ENCODE results near the gene MICU1.
"Not testable (repeated sequence)": the region's sequence is repeated elsewhere in the genome, so short reads cannot be mapped to it uniquely, and the experiment has no call there.

Gene MICU1, protein sequence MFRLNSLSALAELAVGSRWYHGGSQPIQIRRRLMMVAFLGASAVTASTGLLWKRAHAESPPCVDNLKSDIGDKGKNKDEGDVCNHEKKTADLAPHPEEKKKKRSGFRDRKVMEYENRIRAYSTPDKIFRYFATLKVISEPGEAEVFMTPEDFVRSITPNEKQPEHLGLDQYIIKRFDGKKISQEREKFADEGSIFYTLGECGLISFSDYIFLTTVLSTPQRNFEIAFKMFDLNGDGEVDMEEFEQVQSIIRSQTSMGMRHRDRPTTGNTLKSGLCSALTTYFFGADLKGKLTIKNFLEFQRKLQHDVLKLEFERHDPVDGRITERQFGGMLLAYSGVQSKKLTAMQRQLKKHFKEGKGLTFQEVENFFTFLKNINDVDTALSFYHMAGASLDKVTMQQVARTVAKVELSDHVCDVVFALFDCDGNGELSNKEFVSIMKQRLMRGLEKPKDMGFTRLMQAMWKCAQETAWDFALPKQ

DNA sequence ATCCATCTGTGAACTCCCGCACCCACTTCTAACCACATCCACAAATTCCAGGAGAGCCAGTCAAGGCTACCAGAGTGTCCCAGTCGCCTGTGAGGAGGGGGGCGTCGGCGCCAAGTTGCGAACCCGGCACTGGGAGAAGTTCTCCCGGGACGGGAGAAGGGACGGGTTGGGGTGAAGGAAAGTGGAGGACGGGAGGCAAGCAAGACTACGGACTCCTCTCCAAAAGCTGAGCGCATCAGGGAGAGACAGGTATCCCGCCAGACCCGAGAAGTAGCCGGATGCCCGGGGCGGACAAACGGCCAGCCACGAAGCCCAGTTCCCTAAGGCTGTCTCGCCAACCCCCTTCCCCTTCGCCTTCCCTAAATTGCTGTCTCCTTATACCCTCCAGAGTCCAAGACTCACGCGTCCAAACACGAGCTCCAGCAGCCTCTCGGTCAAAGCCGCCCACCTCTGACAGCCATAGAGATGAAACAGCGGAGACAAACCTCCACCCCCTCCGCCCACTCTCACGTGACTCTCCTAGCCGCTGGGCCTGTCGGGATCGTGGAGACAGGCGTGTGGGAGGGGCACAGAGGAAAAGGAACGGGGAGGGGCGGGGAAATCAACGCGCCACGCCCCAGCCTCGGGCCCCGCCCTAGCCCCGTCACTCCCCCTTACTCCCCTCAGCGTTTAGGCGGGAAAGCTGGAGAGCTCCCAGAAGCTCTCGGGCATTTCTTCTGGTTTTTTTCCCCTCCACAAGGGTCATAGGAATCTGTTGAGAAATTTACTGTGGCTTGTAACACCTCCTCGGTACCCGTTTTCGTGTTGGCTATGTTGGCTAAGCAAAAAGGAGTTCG lies at the start of gene MICU1:
Gene MICU1, minus strand, starts transcription at position 472 of the 836 bp plus-strand sequence. CDS start 59,286 bp downstream, outside the sequence.
- DNase-seq = peak; percentile 89

DNA sequence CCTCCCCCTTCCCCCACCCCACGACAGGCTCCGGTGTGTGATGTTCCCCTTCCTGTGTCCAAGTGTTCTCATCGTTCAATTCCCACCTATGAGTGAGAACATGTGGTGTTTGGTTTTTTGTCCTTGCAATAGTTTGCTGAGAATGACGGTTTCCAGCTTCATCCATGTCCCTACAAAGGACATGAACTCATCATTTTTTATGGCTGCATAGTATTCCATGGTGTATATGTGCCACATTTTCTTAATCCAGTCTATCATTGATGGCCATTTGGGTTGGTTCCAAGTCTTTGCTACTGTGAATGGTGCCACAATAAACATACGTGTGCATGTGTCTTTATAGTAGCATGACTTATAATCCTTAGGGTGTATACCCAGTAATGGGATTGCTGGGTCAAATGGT lies 48.3 kb upstream of the MICU1 start:
- DNase-seq = not testable (repeated sequence)

DNA sequence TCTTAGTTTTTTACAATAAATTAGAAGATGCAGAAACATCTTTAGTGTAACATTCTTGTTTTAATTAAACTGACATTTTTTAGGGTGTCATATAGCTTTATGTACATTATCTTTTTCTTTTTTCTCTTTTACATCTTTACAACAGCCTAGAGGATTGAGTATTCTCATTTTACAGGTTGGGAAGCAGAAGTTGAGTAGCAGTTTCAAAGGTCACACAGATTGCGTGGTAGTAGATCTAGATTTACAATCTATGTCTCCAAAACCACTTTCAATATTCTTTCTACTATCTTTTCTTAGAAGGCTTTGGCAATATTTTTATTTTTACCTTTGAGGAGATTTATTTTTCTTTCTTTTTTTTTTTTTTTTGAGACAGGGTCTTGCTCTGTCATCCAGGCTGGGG lies 47.4 kb upstream of the MICU1 start:
- no peak for DNase-seq

DNA sequence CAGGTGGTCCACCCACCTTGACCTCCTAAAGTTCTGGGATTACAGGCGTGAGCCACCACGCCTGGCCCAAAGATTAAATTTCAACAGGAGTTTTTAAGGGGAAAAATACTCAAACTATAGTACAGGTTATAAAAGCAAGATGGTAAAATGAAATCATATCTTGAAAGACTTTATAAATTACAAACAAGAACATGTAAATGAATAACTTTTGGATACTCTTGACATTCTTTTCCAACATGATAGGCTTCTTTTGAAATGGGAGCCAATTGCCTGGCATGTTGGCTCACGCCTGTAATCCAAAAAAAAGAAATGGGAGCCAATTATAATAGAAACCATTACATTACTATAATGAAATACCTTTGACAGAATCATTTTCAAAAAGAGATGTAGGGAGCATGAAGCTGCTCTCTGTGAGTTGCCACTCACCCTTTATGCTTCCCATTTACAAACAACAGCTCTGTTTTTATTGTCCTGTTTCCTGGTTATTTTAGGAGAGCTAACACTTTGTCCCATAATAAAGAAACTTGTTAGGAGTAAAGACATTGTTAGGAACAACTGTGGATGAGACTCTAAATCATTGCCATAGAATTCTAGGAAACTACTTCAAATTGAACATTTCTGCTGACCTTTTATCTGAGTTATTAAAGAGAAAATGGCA lies 41.5 kb upstream of the MICU1 start:
- no peak for DNase-seq

DNA sequence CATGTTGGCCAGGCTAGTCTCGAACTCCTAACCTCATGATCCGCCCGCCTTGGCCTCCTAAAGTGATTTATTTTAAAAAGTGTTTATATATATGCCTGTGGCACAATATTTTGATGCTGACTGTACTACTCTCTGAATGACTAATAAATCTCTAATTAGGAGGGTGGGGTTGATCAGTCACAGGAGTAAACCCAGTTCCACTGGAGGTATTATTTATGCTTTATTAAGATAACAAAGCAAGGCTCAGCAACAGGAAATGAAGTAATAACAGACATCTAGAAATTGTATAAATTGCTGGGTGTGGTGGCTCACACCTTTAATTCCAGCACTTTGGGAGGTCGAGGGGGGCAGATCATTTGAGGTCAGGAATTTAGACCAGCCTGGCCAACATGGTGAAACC lies 40.0 kb upstream of the MICU1 start:
- no peak for DNase-seq

DNA sequence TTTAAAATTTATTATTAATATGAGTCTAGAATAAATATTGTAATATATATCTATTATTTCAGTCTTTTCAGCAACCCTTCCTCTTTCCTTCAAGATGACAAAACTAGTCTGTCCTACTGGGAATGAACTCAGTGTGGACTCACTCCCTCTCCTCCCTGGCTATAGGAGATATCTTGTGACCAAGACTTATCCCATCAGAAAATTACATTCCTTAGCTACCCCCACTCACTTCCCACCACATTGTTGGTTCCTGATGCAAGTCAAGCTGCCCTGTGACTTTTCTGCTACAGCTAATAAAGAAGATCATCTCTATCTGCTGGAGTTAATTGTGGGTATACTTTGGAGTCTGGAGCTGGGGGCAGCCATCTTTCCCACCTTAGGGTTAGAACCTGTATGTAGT lies 38.1 kb upstream of the MICU1 start:
- no peak for DNase-seq

DNA sequence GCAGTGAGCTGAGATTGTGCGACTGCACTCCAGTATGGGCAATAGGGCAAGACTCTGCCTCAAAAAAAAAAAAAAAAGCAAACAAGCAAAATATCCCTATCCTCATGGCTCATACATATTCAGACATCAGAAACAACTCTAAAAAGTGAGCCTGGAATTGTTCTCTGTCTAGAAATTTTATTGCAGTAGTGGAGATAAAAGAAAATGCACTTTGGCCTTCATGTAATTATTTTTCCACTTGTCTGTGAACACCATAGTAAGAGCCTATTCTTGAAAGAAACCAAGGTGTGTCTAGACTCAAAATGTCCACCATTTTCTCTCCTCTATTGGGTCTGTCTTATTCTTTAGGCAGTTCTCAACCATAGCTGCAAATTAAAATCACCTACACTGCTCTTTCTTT lies 35.6 kb upstream of the MICU1 start:
- DNase-seq = no peak

DNA sequence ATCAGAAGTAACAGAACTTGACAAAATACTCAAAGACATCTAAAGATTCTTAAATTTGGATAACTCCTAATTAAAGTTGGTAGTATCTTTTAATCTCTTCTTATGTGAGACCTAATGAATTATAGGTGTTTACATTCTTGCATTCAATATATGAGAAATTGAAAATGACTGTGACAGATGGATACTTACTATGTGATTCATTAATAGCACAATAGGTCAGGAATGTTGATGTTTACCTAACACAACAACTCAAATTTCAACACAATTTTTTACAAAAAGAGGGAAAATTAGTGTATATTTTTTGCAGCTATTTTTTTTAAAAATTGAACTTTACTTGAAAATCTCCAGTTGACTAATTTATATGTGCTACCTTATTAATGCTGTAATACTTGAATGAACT lies 34.3 kb upstream of the MICU1 start:
- no peak for DNase-seq

DNA sequence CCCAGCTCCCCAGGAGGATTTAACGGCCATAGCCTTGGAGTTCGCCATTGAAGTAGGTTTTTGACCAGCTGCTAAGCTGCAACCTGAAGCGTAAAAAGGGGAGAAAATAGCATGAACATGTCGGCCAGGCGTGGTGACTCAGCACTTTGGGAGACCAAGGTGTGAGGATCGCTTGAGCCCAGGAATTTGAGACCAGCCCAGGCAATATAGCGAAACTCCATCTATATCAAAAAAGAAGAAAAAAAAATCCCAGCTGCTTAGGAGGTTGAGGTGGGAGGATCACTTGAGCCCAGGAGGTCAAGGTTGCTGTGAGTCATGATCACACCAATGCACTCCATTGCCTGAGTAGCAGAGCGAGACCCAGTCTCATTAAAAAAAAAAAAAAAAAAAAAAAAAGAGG lies 33.8 kb upstream of the MICU1 start:
- DNase-seq = no peak

DNA sequence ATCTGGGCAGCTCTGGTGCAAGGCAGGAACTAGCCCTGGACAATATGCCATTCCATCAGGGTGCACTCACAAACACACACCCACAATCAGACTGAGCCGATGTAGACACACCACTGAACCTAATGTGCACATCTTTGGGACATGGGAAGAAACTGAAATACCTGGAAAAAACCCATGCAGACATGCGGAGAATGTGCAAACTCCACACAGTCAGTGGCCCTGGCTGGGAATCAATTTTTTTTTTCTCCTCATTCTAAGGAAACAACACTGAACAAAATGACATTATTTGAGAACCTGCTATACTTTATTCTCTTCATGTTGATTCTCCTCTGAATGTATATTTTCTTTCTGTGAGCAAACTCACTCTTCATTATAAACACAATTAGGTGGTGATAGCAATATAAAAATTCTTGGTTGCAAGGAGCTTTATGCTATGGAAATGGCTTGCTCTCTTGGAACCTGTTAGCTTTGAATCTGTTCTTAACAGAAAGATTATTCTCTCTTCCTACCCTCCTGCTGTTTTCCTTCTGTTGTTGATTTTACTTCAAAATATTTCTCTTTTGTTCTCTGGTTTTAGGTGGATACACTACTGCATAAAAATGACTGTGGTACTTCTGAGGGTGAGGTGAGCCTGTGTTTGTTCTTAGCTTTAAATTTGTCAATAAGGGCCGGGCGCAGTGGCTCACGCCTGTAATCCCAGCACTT lies 33.0 kb upstream of the MICU1 start:
- DNase-seq = no peak

DNA sequence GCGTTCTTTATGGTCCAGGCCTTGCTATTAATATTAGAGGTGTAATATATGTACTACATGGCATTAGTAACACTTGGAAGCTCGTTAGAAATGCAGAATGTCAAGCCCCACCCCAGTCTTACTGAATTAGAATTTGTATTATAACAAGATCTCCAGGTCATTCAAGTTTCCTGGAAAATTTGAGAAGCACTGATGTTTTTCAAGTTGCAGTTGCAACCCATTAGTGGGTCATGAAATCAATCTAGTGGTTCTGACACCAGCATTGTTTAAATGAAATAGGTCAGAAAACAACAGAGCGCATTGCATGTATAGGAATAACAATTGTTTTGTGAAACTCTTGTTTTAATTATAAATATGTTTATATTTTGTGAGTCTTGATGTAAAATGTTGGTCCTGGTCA lies 28.8 kb upstream of the MICU1 start:
- no peak for DNase-seq

DNA sequence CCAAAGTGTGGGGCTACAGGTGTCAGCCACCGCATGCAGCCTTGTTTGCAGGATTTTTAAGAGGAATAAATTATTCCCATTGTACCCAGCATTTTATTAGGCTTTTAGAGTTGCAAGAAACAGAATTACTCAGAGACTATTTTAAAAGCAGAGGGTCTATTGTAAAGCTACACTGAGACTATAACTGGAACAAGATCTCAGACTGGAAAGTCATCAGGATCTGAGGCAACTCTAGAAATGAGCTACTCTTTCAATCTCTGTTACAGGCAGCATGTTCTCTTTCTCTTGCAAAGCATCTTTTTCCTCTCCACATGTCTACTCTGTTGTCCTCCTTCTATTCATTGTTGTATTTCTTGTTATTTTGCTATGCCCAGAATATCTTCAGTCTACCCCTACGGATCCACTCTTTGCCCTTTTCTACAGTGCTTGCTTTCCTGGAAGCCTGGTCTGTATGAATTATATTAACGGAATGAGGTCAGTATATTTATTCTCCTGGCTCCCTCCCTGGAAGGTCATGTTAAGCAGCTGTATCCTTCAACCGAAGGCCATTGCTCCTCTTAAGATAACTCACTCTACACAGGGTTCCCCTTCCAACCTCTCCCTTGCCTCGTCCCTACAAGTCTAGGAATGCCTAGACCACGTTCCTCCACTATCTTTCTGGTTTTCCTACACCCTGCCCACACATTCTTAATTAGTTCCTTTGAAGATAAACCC lies 27.7 kb upstream of the MICU1 start:
- no peak for DNase-seq

DNA sequence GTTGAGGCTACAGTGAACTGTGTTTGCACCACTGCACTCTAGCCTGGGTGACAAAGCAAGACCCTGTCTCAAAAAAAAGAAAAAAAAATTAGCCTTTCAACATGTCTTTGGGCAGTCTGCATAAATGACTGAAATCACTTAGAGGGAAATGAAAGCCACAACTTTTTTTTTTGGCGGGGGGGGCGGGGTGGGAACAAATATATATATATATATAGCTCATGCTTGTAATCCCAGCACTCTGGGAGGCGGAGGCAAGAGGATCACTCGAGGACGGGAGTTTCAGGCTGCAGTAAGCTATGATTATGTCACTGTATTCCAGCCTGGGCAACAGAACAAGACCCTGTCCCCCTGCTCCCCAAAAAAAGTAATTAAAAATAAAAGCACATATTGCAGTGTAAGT lies 23.4 kb upstream of the MICU1 start:
- DNase-seq = no peak

DNA sequence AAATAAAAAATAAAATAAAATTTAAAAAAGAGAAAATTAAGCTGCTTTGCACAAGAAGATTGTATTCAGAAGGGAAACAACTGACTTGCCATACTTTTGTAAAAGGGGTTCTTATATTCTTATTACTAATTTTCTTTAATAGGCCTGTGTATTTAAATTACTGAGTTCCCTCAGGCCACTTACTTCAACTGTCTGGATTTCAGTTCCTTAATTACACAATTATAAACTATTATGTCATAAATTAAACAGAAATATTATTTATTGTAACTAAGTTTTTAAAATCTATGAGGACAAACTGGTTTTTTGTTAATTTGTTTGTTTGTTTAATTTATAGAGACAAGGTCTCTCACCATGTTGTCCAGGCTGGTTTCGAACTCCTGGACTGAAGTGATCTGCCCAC lies 22.4 kb upstream of the MICU1 start:
- DNase-seq = no peak

DNA sequence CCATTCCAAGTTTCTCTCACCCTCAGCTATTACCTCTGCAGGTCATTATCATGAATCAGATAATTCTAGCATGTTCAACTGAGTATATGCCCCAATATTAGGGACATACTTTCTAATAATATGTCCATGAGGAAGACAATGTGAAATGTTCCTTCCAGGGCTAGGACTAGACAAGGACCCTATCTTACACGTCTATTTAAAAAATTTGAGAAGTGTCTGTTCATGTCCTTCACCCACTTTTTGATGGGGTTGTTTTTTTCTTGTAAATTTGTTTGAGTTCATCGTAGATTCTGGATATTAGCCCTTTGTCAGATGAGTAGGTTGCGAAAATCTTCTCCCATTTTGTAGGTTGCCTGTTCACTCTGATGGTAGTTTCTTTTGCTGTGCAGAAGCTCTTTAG lies 21.1 kb upstream of the MICU1 start:
- not testable (repeated sequence) for DNase-seq

DNA sequence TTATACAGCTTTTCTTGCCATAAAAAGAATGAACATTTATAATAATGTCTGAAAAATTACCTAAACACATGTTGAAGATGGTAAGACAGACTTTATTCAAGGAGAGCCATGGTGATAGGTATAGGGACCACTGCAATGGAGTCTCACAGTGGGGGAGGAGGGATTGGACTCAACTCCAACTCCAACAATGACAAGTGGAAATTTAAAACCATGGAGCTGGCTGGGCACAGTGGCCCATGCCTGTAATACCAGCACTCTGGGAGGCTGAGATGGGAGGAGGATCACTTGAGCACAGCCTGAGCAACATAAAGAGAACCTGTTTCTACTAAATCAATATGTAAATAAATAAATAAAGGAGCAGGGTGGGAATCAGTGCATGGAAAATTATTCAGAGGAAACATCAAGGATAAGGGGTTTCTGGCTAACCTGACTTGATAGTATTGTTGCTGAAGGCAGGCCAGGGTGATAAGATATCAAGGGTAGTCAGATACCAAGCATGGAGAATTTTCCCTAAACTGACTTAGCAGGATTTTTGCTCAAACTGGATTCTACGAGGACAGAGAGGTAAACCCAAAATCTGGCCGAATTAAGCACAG lies 19.5 kb upstream of the MICU1 start:
- no peak for DNase-seq

DNA sequence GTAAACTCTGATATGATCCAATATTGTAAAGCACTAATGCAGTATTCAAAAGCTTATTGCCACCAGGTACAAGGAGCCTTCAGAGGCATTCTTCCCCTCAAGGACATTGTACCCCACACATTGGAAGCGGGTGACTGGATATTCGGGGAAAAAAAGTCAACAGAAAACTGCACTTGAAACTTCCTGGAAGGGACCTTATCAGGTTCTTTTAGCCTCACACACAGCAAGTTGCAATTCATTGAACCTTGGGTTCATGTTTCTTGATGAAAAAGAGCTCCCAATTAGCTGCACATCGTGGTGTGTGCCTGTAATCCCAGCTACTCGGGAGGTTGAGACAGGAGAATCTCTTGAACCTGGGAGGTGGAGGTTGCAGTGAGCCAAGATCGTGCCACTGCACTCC lies 16.4 kb upstream of the MICU1 start:
- DNase-seq = no peak

DNA sequence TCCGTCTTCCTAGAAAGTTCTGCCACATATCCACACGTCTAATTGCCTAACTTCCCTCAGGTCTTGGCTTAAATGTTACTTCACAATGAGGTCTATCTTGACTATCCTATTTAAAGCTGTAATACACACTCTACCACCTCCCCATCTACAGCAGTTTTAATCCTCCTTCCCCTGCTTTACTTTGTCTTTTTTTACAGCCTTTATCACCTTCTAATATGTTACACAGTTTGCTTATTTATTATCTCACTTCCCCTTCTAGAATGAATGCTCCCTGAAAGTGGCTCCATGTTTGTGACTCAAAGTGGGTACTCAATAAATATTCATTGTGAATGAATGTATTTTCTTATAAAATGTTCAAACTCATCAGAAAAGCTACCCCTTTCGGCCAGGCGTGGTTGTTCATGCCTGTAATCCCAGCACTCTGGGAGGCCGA lies 13.6 kb upstream of the MICU1 start:
- no peak for DNase-seq

DNA sequence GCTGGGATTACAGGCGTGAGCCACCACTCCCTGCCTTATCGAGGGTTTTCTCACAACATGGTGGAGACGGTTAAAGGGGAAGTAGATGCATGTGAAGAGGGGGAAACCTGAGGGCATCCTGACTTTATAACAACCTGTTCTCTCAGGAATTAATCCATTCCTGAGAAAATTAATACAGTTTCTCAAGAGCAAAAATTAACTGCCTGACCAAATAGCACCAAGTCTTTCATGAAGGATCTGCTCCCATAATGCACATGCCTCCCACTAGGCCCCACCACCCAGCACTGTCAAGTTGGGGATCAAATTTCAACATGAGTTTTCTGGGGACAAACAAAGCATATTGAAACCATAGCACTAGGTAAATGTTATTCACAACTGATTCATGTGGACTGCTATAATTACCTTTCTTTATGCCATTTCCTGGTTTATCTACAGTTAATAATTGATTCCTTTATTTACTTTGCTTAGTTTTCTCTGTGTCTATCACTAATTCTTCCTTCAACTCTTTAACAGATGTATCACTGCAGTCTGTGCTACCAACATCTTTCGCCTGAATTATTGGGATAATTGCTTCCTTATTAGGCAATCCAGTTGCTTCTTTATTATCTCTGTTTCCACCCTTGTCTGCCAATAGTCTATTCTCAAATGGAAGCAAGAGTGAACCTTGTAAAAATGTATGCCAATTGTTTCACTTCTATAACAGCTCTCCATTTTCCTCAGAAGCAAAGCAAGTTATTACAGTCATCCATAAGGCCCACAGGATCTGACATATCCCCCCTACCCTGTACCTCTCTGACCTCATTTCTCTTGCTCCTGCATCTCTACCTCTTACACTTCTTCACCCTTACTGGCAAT lies 12.9 kb upstream of the MICU1 start:
- peak; percentile 18 for DNase-seq

DNA sequence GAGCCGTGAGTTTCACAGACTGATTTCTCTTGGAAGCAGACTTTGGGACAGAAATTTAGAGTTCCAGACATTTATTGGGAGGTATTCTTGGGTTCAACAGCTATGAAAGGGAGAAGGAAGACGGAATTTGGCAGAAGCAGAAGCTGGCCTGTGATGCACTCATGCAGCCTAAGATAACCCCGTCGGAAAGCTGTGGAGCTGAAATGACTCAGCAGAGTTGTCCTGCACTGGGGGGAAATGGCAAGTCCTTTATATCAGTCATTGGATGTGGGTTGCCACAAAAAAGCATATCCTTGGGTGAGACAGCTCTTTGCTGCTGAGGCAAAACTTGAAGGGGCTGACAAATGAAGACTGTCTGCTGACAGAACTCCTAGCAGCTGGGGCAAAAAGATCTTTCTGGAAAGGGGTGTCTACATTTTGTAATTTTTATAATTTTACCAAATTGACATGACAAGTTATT lies 11.5 kb upstream of the MICU1 start:
- no peak for DNase-seq

DNA sequence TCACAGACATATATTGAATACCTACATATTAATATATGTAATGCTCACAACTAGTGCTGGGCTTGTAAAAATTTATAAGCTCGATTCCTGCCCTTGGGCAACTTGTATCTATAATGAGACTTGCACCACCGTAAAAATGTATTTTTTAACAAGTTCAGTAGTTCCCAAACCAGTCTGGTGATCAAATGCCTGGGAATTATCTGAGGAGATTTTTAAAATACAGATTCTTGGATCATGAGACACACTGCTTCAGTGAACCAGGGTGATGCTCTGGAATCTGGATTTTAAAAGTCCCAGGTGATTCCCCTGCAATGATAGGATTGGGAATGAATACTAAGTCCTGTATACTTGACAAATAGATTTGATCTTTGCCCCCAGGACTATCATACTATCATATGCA lies 4.3 kb upstream of the MICU1 start:
- DNase-seq = no peak

Measured in NCI-H2171 (cell line).